Glutamatergic neuron (in vitro differentiated cells): Measurements from ENCODE around the gene DUSP9. TPM values are rescaled to one million over a fixed set of nuclear protein-coding genes. Genes with fewer than 3 reads are reported as not detected.

ENCODE experiments used
- DNase-seq: peaks from one replicate; pipeline ENCODE4 v3.0.0; 2022
- H3K27ac Mint-ChIP-seq: one replicate; pipeline ENCODE4 v1.8.0; 2020; ENCODE audit warnings: mild to moderate bottlenecking, mixed read lengths, inconsistent platforms; ENCODE audit not compliant: unreplicated experiment
- H3K27me3 Mint-ChIP-seq: one replicate; pipeline ENCODE4 v1.8.0; 2020; ENCODE audit warnings: mild to moderate bottlenecking, moderate library complexity, mixed read lengths, inconsistent platforms; ENCODE audit not compliant: unreplicated experiment
- H3K36me3 Mint-ChIP-seq: one replicate; pipeline ENCODE4 v1.8.0; 2020; ENCODE audit warnings: mild to moderate bottlenecking, mixed read lengths, inconsistent platforms; ENCODE audit not compliant: unreplicated experiment
- H3K4me1 Mint-ChIP-seq: one replicate; pipeline ENCODE4 v1.8.0; 2020; ENCODE audit warnings: mild to moderate bottlenecking, low read depth, mixed read lengths, inconsistent platforms; ENCODE audit not compliant: unreplicated experiment
- H3K4me3 Mint-ChIP-seq: one replicate; pipeline ENCODE4 v1.8.0; 2020; ENCODE audit warnings: mild to moderate bottlenecking, mixed read lengths, inconsistent platforms; ENCODE audit not compliant: unreplicated experiment
- H3K9me3 Mint-ChIP-seq: one replicate; pipeline ENCODE4 v1.8.0; 2020; ENCODE audit warnings: mild to moderate bottlenecking, moderate library complexity, mixed read lengths, inconsistent platforms; ENCODE audit not compliant: unreplicated experiment
- total RNA-seq: library from RNA; stranded (reverse); fragmentation: NEBNext Ultra II Directional; extraction: Animal tissue kit (Norgen Biotek cat#: 25700); gene quantifications from one replicate; pipeline ENCODE4 v1.2.1, GENCODE V29; 2021; ENCODE audit not compliant: unreplicated experiment
- TF ChIP-seq, protein P1 (sequence below): fragments of 200-600 bp; sonication (generic); IDR thresholded peaks from one replicate; pipeline ENCODE4 v1.5.0; 2021; ENCODE audit not compliant: partially characterized antibody, unreplicated experiment

The DUSP9 gene
- total RNA-seq, 1 donor from 2014 or later = 0.61 TPM

DNA sequence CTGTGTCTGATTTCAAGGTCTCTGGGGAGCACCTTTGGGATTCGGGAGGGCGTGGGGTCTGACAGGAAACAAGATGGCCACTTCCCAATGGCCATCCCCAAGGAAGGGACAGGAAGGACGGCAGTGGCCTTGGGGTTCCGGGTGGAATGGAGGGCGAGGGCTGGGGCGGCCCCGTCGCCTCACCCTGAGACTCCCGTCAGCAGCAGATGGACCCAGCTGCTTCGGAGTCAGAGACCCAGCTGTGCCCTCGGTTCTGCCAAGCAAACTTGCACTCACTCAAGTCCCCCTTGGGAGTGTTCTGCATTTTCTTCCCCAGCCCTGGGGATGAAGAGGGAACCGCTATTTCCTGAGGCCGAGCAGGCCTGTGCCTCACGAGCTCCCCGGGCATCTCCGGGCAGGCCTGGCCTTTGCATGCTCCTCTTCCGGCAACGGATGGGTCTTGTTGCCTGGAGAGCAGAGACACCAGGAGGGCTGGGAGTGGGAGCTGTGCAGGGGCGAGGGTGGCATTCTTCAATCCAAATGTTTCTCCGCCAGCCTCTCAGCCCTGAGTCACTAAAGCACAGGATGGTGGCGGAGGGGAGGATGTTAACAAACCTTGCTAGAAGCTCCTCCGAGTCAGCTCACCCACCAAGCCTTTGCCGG, 6.8 kb upstream of the DUSP9 start:
- peaks cover 3% of the 10 kb centered on the region for H3K27me3 Mint-ChIP-seq
- no peak for DNase-seq
- H3K9me3 Mint-ChIP-seq = no peaks in the 10 kb centered on the region
- H3K4me1 Mint-ChIP-seq = peaks cover 6% of the 10 kb centered on the region
- no peaks in the 10 kb centered on the region for H3K36me3 Mint-ChIP-seq
- no peak overlapping the region for H3K27ac Mint-ChIP-seq
- TF ChIP-seq, protein P1, sequence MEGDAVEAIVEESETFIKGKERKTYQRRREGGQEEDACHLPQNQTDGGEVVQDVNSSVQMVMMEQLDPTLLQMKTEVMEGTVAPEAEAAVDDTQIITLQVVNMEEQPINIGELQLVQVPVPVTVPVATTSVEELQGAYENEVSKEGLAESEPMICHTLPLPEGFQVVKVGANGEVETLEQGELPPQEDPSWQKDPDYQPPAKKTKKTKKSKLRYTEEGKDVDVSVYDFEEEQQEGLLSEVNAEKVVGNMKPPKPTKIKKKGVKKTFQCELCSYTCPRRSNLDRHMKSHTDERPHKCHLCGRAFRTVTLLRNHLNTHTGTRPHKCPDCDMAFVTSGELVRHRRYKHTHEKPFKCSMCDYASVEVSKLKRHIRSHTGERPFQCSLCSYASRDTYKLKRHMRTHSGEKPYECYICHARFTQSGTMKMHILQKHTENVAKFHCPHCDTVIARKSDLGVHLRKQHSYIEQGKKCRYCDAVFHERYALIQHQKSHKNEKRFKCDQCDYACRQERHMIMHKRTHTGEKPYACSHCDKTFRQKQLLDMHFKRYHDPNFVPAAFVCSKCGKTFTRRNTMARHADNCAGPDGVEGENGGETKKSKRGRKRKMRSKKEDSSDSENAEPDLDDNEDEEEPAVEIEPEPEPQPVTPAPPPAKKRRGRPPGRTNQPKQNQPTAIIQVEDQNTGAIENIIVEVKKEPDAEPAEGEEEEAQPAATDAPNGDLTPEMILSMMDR = no peak
- no peak overlapping the region for H3K4me3 Mint-ChIP-seq

DNA sequence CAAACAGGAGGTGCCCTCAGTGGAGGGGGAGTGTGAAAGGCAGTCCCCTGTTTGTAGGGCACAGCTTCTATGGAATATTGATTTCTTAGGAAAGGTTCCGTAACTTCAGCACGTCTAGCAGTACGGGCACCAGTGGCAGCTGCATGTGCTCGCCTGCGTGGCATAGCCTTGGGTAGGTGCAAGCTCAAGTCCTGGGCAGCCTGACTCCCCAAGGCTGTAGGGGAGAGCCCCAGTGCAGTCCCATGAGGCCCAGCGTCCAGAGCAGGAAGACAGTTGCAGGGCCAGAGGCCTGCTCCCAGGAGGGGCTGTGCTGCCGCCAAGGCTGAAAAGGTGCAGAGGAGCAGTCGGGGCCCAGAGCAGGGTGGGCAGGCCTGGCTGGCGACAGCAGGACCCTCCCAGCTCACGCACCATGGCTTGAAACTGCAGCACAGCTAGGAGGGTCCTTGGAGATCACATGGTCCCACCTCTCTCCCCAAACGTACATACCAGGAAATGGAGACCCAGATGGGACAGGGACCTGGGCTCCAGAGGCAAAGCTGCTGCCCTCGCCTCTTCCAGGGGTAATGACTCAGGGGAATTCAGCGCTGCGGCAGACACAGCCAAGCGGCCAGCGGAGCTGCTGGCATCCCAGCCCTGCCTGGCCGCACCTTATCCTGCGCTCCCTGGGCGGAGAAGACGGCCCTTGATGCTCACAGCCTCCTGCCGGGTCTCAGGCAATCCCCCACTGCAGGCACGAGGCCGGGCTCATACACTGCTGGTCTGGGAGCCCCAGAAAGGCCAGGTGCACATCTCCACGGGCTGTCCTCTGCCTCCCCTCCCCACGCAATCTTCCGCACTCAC, 6.0 kb upstream of the DUSP9 start:
- no peaks in the 10 kb centered on the region for H3K36me3 Mint-ChIP-seq
- no peak for DNase-seq
- H3K4me1 Mint-ChIP-seq = peaks cover 6% of the 10 kb centered on the region
- TF ChIP-seq, protein P1 = no peak
- H3K27ac Mint-ChIP-seq = peak overlapping the region; percentile 59
- peak overlapping the region; percentile 65 for H3K4me3 Mint-ChIP-seq
- no peaks in the 10 kb centered on the region for H3K9me3 Mint-ChIP-seq
- peaks cover 3% of the 10 kb centered on the region for H3K27me3 Mint-ChIP-seq

DNA sequence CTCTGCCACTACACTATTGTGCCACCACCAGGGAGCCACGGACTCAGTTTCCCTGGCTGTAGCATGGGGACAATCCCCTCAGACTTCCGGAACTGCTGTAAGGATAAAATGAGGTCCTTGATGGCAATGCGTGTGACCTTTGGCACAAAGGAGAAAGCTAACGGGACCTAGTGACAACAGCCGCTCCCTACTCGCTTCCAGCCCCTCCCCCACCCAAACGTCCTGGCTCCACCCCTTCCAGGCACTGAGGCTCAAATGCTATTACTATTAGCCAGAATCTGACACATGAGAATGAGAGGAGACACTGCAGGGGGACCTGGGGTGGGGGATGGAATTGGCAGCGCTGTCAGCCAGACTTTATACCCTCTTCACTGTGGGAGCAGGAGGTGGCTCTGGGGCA, 5.4 kb upstream of the DUSP9 start:
- Mint-ChIP-seq H3K27ac (peak overlapping the region; percentile 59), H3K27me3 (peaks cover 3% of the 10 kb centered on the region), H3K4me1 (peaks cover 6% of the 10 kb centered on the region), H3K36me3 (no peaks in the 10 kb centered on the region), H3K4me3 (peak overlapping the region; percentile 65), H3K9me3 (no peaks in the 10 kb centered on the region)
- TF ChIP-seq, protein P1 = no peak
- peak; percentile 36 for DNase-seq

DNA sequence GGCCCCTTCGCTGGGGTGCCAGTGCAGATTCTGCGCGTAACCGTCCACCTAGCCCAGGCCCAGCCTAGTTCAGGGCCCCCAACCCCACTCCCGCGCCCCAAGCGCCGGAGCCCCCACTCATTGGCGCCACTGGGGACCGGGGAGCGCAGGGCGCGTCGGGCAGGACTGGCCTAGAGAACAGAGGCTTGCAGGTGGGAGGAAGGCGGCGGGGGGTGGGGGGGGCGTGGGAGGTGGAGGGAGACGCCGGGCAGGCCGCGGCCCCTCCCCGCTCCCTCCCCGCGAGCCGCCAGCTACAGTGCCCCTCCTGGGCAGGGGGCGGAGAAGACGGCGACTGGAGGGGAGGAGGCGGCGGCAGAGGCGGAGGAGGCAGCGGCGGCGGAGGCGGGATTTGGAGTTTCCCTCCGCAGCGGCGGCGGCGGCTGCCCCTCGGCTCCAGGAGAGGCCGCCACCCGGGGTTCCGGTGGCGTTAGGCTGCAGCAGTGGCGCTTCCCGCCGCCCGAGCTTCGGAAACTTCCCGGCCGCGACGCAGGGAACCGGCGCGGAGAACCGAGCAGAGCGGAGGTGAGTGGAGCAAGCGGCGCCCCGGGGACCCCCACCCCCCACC, 4.8 kb upstream of the DUSP9 start:
- Mint-ChIP-seq H3K27me3 (peaks cover 3% of the 10 kb centered on the region), H3K9me3 (no peaks in the 10 kb centered on the region)

More for the DNA sequence above, 4.8 kb upstream of the DUSP9 start:
- H3K4me3 Mint-ChIP-seq = no peak overlapping the region
- no peak overlapping the region for H3K27ac Mint-ChIP-seq
- H3K36me3 Mint-ChIP-seq = no peaks in the 10 kb centered on the region
- peak; percentile 43 for DNase-seq
- H3K4me1 Mint-ChIP-seq = peaks cover 6% of the 10 kb centered on the region
- TF ChIP-seq, protein P1 = no peak
